ENCODE measurements around the gene PLXNA4. TPM values are rescaled to one million over a fixed set of nuclear protein-coding genes. Genes with fewer than 3 reads are reported as not detected.

Gene PLXNA4
- total and polyA plus RNA-seq, 11 donors: 1.8 to 22.1 (median 10.5) TPM

DNA sequence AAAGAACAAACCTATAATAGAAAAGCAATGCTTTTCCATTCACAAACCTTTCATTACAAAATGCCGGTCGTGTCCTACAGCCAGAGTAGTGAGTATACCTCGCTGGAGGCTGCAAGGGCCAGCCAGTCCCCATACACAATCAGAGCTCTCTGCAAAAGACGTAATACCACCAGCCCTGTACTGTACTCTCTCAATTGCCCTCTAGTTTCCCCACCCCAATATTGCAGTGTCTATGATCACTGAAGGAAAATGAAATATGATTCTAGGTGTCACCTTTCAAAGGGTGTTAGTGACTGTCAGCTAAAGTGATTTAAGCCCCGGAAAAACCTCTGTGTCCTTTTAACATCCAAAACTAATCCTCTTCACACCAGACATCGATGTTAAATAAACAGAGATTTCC lies 24.8 kb downstream of the PLXNA4 start:
- no peaks in the 10 kb centered on the region for H3K27me3 ChIP-seq
- DNase-seq (no peak), ATAC-seq (no peak)
- intact Hi-C loops (cut with DNase I): no loop called here
- no peak overlapping the region for H3K4me3 ChIP-seq
- no peak overlapping the region for H3K27ac ChIP-seq
- TF ChIP-seq, protein P1, sequence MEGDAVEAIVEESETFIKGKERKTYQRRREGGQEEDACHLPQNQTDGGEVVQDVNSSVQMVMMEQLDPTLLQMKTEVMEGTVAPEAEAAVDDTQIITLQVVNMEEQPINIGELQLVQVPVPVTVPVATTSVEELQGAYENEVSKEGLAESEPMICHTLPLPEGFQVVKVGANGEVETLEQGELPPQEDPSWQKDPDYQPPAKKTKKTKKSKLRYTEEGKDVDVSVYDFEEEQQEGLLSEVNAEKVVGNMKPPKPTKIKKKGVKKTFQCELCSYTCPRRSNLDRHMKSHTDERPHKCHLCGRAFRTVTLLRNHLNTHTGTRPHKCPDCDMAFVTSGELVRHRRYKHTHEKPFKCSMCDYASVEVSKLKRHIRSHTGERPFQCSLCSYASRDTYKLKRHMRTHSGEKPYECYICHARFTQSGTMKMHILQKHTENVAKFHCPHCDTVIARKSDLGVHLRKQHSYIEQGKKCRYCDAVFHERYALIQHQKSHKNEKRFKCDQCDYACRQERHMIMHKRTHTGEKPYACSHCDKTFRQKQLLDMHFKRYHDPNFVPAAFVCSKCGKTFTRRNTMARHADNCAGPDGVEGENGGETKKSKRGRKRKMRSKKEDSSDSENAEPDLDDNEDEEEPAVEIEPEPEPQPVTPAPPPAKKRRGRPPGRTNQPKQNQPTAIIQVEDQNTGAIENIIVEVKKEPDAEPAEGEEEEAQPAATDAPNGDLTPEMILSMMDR (IDR thresholded peaks at IDR 0.05): no peak
- no peak for TF ChIP-seq POLR2A (IDR thresholded peaks at IDR 0.05)
- H3K9me3 ChIP-seq: peaks cover 0 to 22% (median 8%) of the 10 kb centered on the region in 12 donors
- H3K36me3 ChIP-seq: no peaks in the 10 kb centered on the region
- peaks cover 0 to 14% (median 2%) of the 10 kb centered on the region in 12 donors for H3K4me1 ChIP-seq
- 91 to 93% (median 92%) methylated on average over 6 of the region's 6 CpGs for WGBS, 4 donors

DNA sequence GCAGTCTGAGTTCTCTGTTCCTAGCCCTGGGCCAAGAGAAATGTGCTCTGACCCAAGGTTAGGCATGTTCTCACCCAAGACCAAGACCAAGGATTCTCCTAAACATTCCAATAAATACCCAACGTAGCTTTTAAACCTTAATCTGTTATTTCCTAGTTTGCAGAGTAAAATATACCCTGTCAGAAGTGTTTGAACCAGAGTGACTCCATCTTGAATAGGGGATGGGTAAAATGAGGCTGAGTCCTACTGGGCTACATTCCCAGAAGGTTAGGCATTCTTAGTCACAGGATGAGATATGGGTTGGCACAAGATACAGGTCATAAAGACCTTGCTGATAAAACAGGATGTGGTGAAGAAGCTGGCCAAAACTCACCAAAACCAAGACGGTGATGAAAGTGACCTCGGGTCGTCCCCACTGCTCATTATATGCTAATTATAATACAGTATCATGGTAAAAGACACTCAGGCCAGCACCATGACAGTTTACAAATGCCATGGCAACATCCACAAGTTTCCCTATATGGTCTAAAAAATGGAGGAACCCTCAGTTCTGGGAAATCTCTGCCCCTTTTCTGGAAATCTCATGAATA lies 27.7 kb downstream of the PLXNA4 start:
- H3K9me3 ChIP-seq: peaks cover 0 to 22% (median 8%) of the 10 kb centered on the region in 12 donors
- peaks cover 0 to 12% (median 0%) of the 10 kb centered on the region in 12 donors for H3K4me1 ChIP-seq
- no peaks in the 10 kb centered on the region for H3K27me3 ChIP-seq
- no peak overlapping the region for H3K27ac ChIP-seq
- TF ChIP-seq, protein P1 (IDR thresholded peaks at IDR 0.05): no peak
- TF ChIP-seq POLR2A (IDR thresholded peaks at IDR 0.05): no peak
- no peak for DNase-seq
- H3K4me3 ChIP-seq: no peak overlapping the region
- intact Hi-C loops (cut with DNase I): no loop called here
- no peaks in the 10 kb centered on the region for H3K36me3 ChIP-seq
- ATAC-seq: no peak
- WGBS, 4 donors: 35 to 46% (median 36%) methylated on average over 4 of the region's 4 CpGs

DNA sequence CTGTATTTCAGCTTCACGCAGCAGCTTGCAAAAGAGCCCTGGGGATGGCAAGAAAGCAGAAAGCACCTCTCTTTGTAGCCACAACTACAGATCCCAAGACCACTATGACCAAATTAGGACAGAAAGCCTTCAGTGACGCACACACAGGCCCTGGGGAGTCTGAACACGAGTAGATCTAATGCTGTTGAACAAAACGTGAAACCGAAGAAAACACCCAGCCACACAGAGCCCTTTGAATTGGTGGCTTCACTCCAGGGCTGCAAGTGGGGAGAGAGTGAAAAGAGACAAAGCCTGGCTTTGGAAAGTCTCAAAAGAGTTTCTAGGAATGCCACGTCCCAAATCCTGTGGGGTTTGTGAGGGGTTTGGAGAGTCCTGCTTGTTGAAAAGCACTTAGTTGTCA lies 28.4 kb downstream of the PLXNA4 start:
- no peak for DNase-seq
- 74 to 89% (median 79%) methylated on average over 6 of the region's 6 CpGs for WGBS, 4 donors
- Histone ChIP-seq H3K27ac (no peak overlapping the region), H3K4me1 (peaks cover 0 to 12% (median 0%) of the 10 kb centered on the region in 12 donors), H3K9me3 (peaks cover 0 to 30% (median 10%) of the 10 kb centered on the region in 12 donors), H3K27me3 (no peaks in the 10 kb centered on the region), H3K36me3 (no peaks in the 10 kb centered on the region), H3K4me3 (no peak overlapping the region)
- intact Hi-C loops (cut with DNase I): no loop called here
- no peak for ATAC-seq
- TF ChIP-seq, protein P1 (IDR thresholded peaks at IDR 0.05): no peak
- TF ChIP-seq POLR2A (IDR thresholded peaks at IDR 0.05): no peak

DNA sequence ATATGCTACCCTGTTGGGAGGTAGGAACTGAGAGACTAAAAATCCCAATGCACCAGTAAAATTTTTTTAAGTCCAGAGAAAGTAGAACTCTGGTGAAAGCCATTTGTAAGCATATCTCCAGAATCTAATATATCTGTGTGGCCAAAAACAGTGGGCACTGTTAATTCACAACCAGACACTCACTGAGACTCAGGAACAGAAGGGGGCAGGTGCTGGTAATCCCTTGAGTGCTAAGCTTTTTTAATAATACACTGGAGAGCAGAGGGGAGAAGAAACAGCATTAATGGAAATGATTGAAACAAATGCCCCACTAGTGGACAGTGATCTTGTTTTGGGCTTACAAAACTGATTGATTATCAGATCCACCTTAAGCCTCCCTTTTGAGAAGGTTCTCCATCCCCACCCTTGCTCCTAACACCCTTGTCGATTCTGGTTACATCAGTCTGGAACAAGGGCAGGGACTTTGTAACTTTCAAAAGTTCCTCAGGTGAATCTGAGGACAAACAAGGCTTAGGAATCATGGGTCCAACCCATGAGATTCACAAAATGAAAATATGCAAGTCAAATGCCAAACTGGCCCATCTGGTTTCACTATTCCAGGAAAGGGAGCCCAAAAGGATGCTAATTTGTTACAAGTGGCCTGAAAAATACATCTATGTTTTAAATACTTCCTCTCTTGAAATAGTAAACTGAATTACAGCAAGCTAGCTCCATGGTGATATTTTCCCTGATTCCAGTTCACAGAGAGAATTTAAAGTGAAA lies 29.7 kb downstream of the PLXNA4 start:
- ATAC-seq: no peak
- Histone ChIP-seq H3K27ac (no peak overlapping the region), H3K36me3 (no peaks in the 10 kb centered on the region), H3K9me3 (peaks cover 0 to 28% (median 11%) of the 10 kb centered on the region in 12 donors), H3K27me3 (no peaks in the 10 kb centered on the region), H3K4me1 (peaks cover 0 to 12% (median 0%) of the 10 kb centered on the region in 12 donors), H3K4me3 (no peak overlapping the region)
- WGBS, 4 donors: 85 to 92% (median 87%) methylated on average over 1 of the region's 1 CpG
- TF ChIP-seq POLR2A (IDR thresholded peaks at IDR 0.05): no peak
- TF ChIP-seq, protein P1 (IDR thresholded peaks at IDR 0.05): no peak
- intact Hi-C loops (cut with DNase I): no loop called here
- no peak for DNase-seq
